Bronchial epithelial cell (primary cell): ENCODE results near the gene ITGA1. TPM values are rescaled to one million over a fixed set of nuclear protein-coding genes. Genes with fewer than 3 reads are reported as not detected.
"Not testable (repeated sequence)": the region's sequence is repeated elsewhere in the genome, so short reads cannot be mapped to it uniquely, and the experiment has no call there.

Experiments used
- DNase-seq: peaks from one replicate; pipeline ENCODE4 v3.0.0-alpha.2; 2010; ENCODE audit warnings: low read depth
- FAIRE-seq: peaks from 2 replicates; lab custom pipeline; 2011; peaks lifted over from hg19 to GRCh38; lab: Jason Lieb, UNC
- H3K27me3 ChIP-seq: 2 replicates; pipeline ENCODE4 v1.5.1; 2011; ENCODE audit warnings: low read length; ENCODE audit not compliant: control insufficient read depth, insufficient read depth
- H3K36me3 ChIP-seq: 2 replicates; pipeline ENCODE4 v1.5.1; 2011; ENCODE audit warnings: low read length; ENCODE audit not compliant: control insufficient read depth, insufficient read depth
- H3K4me3 ChIP-seq: 2 replicates; pipeline ENCODE4 v1.5.1; 2011; ENCODE audit warnings: mild to moderate bottlenecking, low read depth, low read length, control low read depth
- CTCF ChIP-seq: IDR thresholded peaks from 2 replicates; pipeline ENCODE4 v1.5.1; 2011; ENCODE audit warnings: mild to moderate bottlenecking, moderate library complexity, low read length, control low read depth, inconsistent platforms; ENCODE audit not compliant: insufficient read depth, severe bottlenecking
- total RNA-seq: library from RNA; depleted of rRNA; stranded (reverse); fragments of >200 nt; gene quantifications from 2 replicates; pipeline ENCODE4 v1.2.1, GENCODE V29; 2014

ITGA1 gene
- total RNA-seq, 1 donor from 2014 or later = 3.7 TPM

DNA sequence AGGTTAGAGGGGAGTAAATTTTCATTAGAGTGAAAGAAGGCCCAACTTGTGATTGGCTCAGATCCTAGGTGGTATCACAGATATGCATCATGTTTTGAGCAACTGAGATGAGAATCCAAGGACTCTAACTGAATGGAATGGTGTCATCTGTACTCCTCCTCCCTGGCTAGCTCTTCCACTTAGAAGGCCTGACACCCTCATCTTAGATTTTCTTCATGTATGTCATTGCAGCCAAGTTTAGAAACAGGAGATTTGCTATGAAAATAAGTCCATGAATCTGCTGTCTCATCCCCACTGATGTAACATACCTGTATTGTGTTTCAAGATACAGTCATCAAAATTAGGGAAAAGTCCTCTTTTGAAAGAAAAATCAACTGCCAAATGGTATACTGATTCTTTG, 54.4 kb downstream of the ITGA1 start:
- FAIRE-seq (no peak), DNase-seq (no peak)
- Histone ChIP-seq H3K36me3 (no peaks in the 10 kb centered on the region), H3K27me3 (no peaks in the 10 kb centered on the region), H3K4me3 (no peak overlapping the region)
- TF ChIP-seq CTCF = no peak

DNA sequence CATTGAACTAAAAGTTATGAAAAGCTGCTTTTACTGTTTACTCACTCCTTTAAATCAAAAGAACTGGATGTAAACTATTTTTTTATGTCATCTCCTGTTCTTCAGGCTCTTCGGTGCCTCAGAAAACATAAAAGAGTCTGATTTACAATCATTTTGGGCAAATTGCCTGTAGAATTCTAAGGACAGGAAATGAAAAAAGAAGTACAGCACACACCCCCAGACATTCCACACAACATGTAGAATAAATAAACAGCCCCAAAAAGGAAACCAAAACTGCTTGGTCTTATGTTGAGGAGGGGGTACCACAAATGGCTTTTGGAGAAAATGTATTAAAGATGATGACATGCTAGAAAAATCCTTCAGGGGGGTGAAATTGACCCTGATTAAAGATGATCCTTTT, 57.2 kb downstream of the ITGA1 start:
- Histone ChIP-seq H3K27me3 (no peaks in the 10 kb centered on the region), H3K4me3 (no peak overlapping the region), H3K36me3 (no peaks in the 10 kb centered on the region)
- TF ChIP-seq CTCF = no peak
- no peak for DNase-seq
- FAIRE-seq = no peak

DNA sequence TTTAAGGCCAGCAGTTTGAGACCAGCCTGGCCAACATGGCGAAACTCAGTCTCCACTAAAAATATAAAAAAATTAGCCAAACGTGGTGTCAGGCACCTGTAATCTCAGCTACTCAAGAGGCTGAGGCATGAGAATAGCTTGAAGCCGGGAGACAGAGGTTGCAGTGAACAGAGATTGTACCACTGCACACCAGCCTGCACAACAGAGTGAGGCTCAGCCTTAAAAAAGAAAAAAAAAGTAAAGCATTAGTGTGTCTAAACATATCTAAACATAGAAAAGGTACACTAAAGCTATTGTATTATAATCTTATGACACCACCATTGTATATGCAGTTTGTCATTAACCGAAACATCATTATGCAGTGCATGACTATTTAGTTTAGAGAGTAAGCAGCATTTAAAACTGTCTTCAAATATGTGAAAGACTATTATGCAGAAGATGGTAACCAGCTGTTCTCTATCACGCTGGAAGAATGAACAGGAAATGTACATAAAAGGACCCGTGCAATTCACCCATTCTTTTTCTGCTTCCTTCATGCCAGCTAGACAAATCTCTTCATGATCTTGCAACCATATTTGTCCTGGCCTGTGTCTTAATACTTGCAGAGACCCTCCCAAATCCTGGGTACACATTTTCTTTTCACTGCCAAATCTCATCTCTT, 58.6 kb downstream of the ITGA1 start:
- no peak for DNase-seq
- H3K4me3 ChIP-seq = no peak overlapping the region
- no peak for FAIRE-seq
- H3K27me3 ChIP-seq = no peaks in the 10 kb centered on the region
- TF ChIP-seq CTCF = no peak
- H3K36me3 ChIP-seq = no peaks in the 10 kb centered on the region

GRCh38 chr5:52848688-52849087, 61.0 kb downstream of the ITGA1 start:
- DNase-seq, FAIRE-seq, H3K36me3 ChIP-seq, H3K27me3 ChIP-seq, H3K4me3 ChIP-seq: not testable (repeated sequence)

GRCh38 chr5:52849544-52849943, 61.8 kb downstream of the ITGA1 start:
- FAIRE-seq = no peak
- Histone ChIP-seq H3K4me3 (no peak overlapping the region), H3K27me3 (no peaks in the 10 kb centered on the region), H3K36me3 (no peaks in the 10 kb centered on the region)
- TF ChIP-seq CTCF = no peak
- no peak for DNase-seq

DNA sequence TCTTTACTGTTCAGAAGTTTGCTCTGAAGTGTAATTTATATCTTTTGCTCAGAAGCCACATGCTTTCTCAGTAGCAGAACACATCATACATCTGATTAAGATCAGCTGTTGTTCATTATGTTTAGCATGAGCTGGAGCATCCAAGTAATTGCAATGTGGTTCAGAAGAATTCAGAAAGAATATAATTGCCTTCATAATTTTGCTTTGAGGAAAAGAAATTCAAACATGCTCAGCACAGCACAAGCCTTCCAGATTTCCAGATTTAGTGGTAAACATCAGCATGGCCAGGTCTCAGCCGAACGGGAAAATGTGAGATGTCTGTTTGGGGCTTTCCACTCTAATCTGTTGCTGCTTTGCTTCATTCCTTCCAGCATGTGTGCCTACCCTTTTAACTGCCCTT, 65.9 kb downstream of the ITGA1 start:
- Histone ChIP-seq H3K27me3 (no peaks in the 10 kb centered on the region), H3K36me3 (no peaks in the 10 kb centered on the region), H3K4me3 (no peak overlapping the region)
- no peak for TF ChIP-seq CTCF
- FAIRE-seq (no peak), DNase-seq (no peak)
